ENCODE results near the gene TMEM242. TPM values are rescaled to one million over a fixed set of nuclear protein-coding genes. Genes with fewer than 3 reads are reported as not detected.
A peak's percentile ranks its signal among the peaks of the same experiment; 100 is the strongest.

TMEM242 gene
- total and polyA plus RNA-seq, 2 of the 8 experiments (the other 6 are each of a cell fraction or from before 2014, with no cell fraction given) = 2.4 to 9.0 TPM

DNA sequence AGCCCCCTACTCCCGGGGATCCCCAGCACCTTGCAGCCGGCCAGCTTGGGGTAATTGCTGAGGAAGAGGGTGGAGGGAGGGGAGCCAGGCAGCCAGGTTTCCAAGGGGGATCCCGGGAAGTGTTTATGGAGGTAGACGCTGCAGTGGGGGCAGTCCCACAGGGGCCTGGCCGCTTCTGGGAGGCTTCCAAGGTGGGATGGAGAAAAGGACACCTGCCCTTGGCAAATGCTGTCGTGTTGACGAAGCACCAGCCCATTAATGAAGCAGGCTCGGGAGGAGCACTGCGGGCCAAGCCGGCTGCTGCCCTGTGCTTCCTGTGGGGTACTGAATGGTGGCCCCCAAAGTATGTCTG, 82.4 kb downstream of the TMEM242 start:
- WGBS, 2 experiments (ENCODE audit: extremely low coverage in 1 of 2, insufficient coverage in 1 of 2, insufficient read length in 1 of 2, insufficient replicate concordance in 2 of 2, low coverage in 1 of 2, low lambda C conversion rate in 2 of 2, missing lambda C conversion rate in 1 of 2) = 85% methylated on average over 5 of the region's 10 CpGs; no CpG with 5 or more reads in 1 of the 2 experiments
- H3K4me2 ChIP-seq (ENCODE audit: insufficient read depth in 1 of 2, low read depth in 2 of 2, low read length in 2 of 2) = no peak overlapping the region
- TF ChIP-seq EZH2 (IDR thresholded peaks at IDR 0.05; ENCODE audit: low read depth, low read length, severe bottlenecking) (no peak), MAFK (IDR thresholded peaks at IDR 0.05; ENCODE audit: low read depth, low read length) (no peak), CBX8 (IDR thresholded peaks at IDR 0.05; ENCODE audit: borderline replicate concordance, low read depth, low read length) (no peak), CEBPB (IDR thresholded peaks at IDR 0.05; ENCODE audit: low read depth, low read length) (no peak), POLR2A (IDR thresholded peaks at IDR 0.05; ENCODE audit: control extremely low read depth in 1 of 2, low read depth in 2 of 2, low read length in 2 of 2) (no peak)
- TF ChIP-seq, protein P1, sequence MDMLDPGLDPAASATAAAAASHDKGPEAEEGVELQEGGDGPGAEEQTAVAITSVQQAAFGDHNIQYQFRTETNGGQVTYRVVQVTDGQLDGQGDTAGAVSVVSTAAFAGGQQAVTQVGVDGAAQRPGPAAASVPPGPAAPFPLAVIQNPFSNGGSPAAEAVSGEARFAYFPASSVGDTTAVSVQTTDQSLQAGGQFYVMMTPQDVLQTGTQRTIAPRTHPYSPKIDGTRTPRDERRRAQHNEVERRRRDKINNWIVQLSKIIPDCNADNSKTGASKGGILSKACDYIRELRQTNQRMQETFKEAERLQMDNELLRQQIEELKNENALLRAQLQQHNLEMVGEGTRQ (IDR thresholded peaks at IDR 0.05; ENCODE audit: low read length) = no peak

More for the DNA sequence above, 82.4 kb downstream of the TMEM242 start:
- no peak overlapping the region for H4K5ac ChIP-seq (ENCODE audit: insufficient read length, low read depth, low read length)
- H2BK15ac ChIP-seq (ENCODE audit: low read length) = no peak overlapping the region
- no peak for FAIRE-seq
- ChIA-PET POLR2A (ENCODE audit: partially characterized antibody) (no interaction called here), CTCF (ENCODE audit: partially characterized antibody) (no interaction called here)
- peaks cover 0 to 18% (median 7%) of the 10 kb centered on the region in 4 experiments; a peak in 6 of 7 replicates for H3K4me1 ChIP-seq (replicated peaks in 1 of 4; ENCODE audit: control insufficient read depth in 3 of 4, insufficient read depth in 4 of 4, low read length in 3 of 4)
- H3K4ac ChIP-seq (replicated peaks; ENCODE audit: insufficient read length, low read depth, low read length) = no peak overlapping the region
- peak overlapping the region; percentile 44; the same call in 1 of the 2 replicates for H2BK5ac ChIP-seq (ENCODE audit: low read depth, low read length)
- H2AFZ ChIP-seq (ENCODE audit: low read length) = 0 out of 2 replicates have a peak overlapping the region, but pooled peaks have one; percentile 27
- no peak overlapping the region for H2BK20ac ChIP-seq (ENCODE audit: low read length)
- peaks cover 0 to 3% of the 10 kb centered on the region in 2 experiments for H4K20me1 ChIP-seq (replicated peaks in 1 of 2; ENCODE audit: control insufficient read depth in 1 of 2, insufficient read depth in 2 of 2, low read length in 2 of 2)
- no peak overlapping the region for H3K14ac ChIP-seq (ENCODE audit: insufficient read length)
- H2AK5ac ChIP-seq (ENCODE audit: low read depth, low read length) = no peak overlapping the region
- peak overlapping the region; percentile 39; the same call in 1 of the 2 replicates for H2BK12ac ChIP-seq (ENCODE audit: low read depth, low read length)
- H3K9me3 ChIP-seq (ENCODE audit: insufficient read depth in 2 of 2, low read depth in 1 of 2, low read length in 1 of 2) = peaks cover 0 to 2% of the 10 kb centered on the region in 2 experiments; a peak in 1 of 4 replicates
- DNase-seq (ENCODE audit: low read depth in 1 of 2, low spot score in 2 of 2) = no peak
- no peak overlapping the region for H3K9ac ChIP-seq (replicated peaks in 1 of 4; ENCODE audit: extremely low read depth in 1 of 4, low read depth in 3 of 4, low read length in 3 of 4)
- no peaks in the 10 kb centered on the region; a peak in 1 of 8 replicates for H3K36me3 ChIP-seq (ENCODE audit: control insufficient read depth in 2 of 4, insufficient read depth in 4 of 4, low read length in 3 of 4)
- H3K27me3 ChIP-seq (replicated peaks in 1 of 4; ENCODE audit: control insufficient read depth in 3 of 4, extremely low read depth in 1 of 4, insufficient read depth in 3 of 4, low read length in 3 of 4) = peaks cover 5 to 19% (median 17%) of the 10 kb centered on the region in 4 experiments; a peak in 6 of 7 replicates
- peak overlapping the region; percentile 90 for H3K18ac ChIP-seq (ENCODE audit: extremely low read depth, low read length)
- H3K56ac ChIP-seq (replicated peaks; ENCODE audit: insufficient read length, low read depth, low read length) = no peak overlapping the region
- no peak overlapping the region for H4K91ac ChIP-seq (replicated peaks; ENCODE audit: insufficient read length, low read length)
- H3K79me2 ChIP-seq (ENCODE audit: control insufficient read depth in 1 of 2, insufficient read depth in 2 of 2, low read length in 2 of 2) = no peaks in the 10 kb centered on the region
- no peak overlapping the region for H3K23ac ChIP-seq (ENCODE audit: insufficient read length)
- H3K4me3 ChIP-seq (ENCODE audit: extremely low read depth in 1 of 4, insufficient read depth in 2 of 4, low read depth in 3 of 4, low read length in 4 of 4) = no peak overlapping the region
- peaks cover 12% of the 10 kb centered on the region; the same call in 1 of the 2 replicates for H3K23me2 ChIP-seq (ENCODE audit: low read depth, low read length)
- H2BK120ac ChIP-seq (replicated peaks; ENCODE audit: low read depth, low read length) = no peak overlapping the region
- no peak overlapping the region for H3K27ac ChIP-seq (ENCODE audit: low read depth, low read length)
- no peaks in the 10 kb centered on the region for H3K79me1 ChIP-seq (ENCODE audit: low read depth, low read length)
- H4K8ac ChIP-seq (ENCODE audit: extremely low read depth, insufficient read depth, low read length) = peak overlapping the region; percentile 58; the same call in 1 of the 2 replicates

Data from H1 (cell line).